AG04449 (cell line): ENCODE results near the gene MTUS2.

ENCODE experiments used
- CTCF ChIA-PET: fragments of 350-600 bp; formaldehyde crosslinking; extraction: SDS; loops from one replicate; lab custom pipeline; 2021; ENCODE audit warnings: antibody characterized with exemption; lab: Yijun Ruan, JAX
- POLR2A ChIA-PET: fragments of 400-600, 350-600 bp; formaldehyde crosslinking; extraction: SDS; loops from one replicate; lab custom pipeline; 2020; ENCODE audit warnings: antibody characterized with exemption, inconsistent platforms; lab: Yijun Ruan, JAX
- DNase-seq: peaks from one replicate; pipeline ENCODE4 v3.0.0-alpha.2; 2010; ENCODE audit warnings: low read depth, low spot score
- H3K4me3 ChIP-seq: 2 replicates; pipeline ENCODE4 v1.5.1; 2011; ENCODE audit warnings: low read depth, mild to moderate bottlenecking, control low read depth, low read length
- CTCF ChIP-seq: IDR thresholded peaks from one replicate; pipeline ENCODE4 v1.5.1; 2011; ENCODE audit warnings: mild to moderate bottlenecking, moderate library complexity, low read length, control low read depth, inconsistent platforms; ENCODE audit not compliant: insufficient read depth; ENCODE audit errors: missing control alignments

Gene MTUS2

GRCh38 chr13:29284726-29285125, 464.6 kb downstream of the MTUS2 start:
- ChIA-PET CTCF (no interaction called here), POLR2A (interaction anchor here (0.7 kb wide), 1 partner anchor 12 kb away, joined by 3 read pairs; no protein-coding TSS in a partner anchor)
- no peak overlapping the region for H3K4me3 ChIP-seq
- no peak for DNase-seq
- no peak for TF ChIP-seq CTCF

- CTCF ChIA-PET = interaction anchor here (1.0 kb wide), 1 partner anchor 82 kb away, joined by 3 read pairs; no protein-coding TSS in a partner anchor
- no peak for TF ChIP-seq CTCF
- POLR2A ChIA-PET = no interaction called here
- H3K4me3 ChIP-seq = no peak overlapping the region
- DNase-seq = no peak
Observed at GRCh38 chr13:29287237-29287636, 467.1 kb downstream of the MTUS2 start.

GRCh38 chr13:29292045-29292444, 471.9 kb downstream of the MTUS2 start:
- ChIA-PET POLR2A (no interaction called here), CTCF (no interaction called here)
- no peak for DNase-seq
- H3K4me3 ChIP-seq = no peak overlapping the region
- no peak for TF ChIP-seq CTCF

GRCh38 chr13:29294821-29295220, 474.7 kb downstream of the MTUS2 start:
- H3K4me3 ChIP-seq = no peak overlapping the region
- DNase-seq = no peak
- ChIA-PET POLR2A (no interaction called here), CTCF (no interaction called here)
- no peak for TF ChIP-seq CTCF

GRCh38 chr13:29301027-29301426, 480.9 kb downstream of the MTUS2 start:
- ChIA-PET POLR2A (no interaction called here), CTCF (no interaction called here)
- TF ChIP-seq CTCF = no peak
- H3K4me3 ChIP-seq = no peak overlapping the region
- no peak for DNase-seq

- ChIA-PET CTCF (no interaction called here), POLR2A (no interaction called here)
- no peak overlapping the region for H3K4me3 ChIP-seq
- DNase-seq = no peak
- no peak for TF ChIP-seq CTCF
Observed at GRCh38 chr13:29304148-29304547, 484.0 kb downstream of the MTUS2 start.
